ENCODE results near the gene OR13J1.
A peak's percentile ranks its signal among the peaks of the same experiment; 100 is the strongest.

The OR13J1 gene

GRCh38 chr9:35856206-35856605 is 14.0 kb downstream of the OR13J1 start:
- no peak for DNase-seq

DNA sequence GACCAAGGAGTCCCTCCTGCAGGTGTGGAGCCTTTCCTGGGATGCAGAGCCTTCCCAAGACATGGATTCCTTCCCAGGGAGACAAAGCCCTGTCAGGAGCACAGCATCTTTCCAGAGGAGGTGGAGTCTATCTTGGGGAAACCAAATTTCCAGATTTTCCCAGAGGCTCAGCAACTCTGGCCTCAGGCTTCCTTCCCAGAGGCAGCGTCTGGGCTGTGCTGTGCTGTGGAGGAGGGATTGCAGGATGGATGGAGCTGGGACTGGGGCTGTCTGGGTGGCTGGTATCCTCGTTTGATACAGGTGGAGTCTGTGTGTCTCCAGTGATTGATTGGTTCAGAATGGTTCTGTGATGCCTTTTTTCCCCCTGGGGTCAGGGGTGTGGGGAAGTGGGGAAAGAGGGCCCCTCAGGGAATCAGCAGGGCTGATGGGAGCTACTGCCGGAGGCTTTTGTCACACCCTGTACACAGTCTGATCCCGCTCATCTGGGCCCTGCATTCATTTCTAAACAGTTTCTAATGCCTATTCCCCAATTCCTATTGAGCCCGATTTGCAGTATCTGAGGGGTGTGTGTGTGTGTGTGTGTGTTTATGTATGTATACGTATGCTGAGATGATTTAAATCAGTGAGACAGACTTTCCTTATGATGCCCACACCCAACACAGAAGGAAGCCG is 16.0 kb downstream of the OR13J1 start:
- DNase-seq, result no peak

- DNase-seq, result no peak
Observed at GRCh38 chr9:35852876-35853865, 17.0 kb downstream of the OR13J1 start.

- DNase-seq, result no peak
Observed at GRCh38 chr9:35852267-35852815, 17.9 kb downstream of the OR13J1 start.

- peak; percentile 76 for DNase-seq
Observed at GRCh38 chr9:35847792-35848572, 22.2 kb downstream of the OR13J1 start.

GRCh38 chr9:35845824-35846771 is 24.1 kb downstream of the OR13J1 start:
- DNase-seq, result no peak

DNA sequence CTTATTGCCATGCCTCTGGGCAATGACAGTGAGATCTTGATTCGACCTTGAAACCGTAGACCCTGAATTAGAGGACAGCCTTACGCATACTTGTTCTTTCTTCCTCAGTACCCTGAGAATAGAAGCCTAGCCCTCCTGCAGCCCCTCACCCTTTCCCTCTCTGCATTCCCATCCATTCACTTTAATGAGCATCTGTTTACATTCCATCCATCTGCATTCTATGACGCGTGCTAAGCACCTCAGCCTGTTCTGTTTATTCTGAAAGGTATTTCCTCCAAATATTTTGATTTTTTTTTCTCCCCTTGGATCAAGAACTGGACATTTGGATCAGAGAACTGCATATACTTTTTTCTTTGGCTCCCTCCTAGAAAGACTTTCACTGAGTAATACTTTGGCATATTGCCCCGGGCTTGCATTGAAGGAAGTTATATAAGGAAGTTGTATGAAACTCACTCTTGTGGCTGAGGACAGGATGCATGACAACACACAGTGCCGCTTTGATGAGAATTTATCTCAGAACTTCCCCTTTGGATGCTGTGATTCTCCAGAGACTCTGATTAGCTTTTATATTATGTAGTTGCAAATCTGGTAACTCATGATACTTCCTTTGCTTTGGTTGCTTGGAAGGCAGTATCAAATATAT is 25.5 kb downstream of the OR13J1 start:
- peak; percentile 97 for DNase-seq

- DNase-seq, result no peak
Observed at GRCh38 chr9:35842795-35843194, 27.4 kb downstream of the OR13J1 start.

- peak; percentile 13 for DNase-seq
Observed at GRCh38 chr9:35842020-35842745, 28.0 kb downstream of the OR13J1 start.

DNA sequence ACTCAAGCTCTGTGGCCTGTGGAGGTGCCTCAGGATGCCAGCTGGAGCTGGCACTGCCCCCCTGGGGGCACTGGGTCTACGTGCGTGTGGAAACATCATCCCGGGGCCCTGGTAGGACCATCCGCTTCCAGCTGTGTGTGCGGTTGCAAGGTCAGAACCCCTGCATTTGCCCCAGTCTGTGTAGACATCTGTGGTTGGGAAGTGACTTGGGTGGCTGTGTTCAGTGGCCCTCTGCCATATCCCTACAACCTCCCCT is 28.6 kb downstream of the OR13J1 start:
- DNase-seq, result no peak

DNA sequence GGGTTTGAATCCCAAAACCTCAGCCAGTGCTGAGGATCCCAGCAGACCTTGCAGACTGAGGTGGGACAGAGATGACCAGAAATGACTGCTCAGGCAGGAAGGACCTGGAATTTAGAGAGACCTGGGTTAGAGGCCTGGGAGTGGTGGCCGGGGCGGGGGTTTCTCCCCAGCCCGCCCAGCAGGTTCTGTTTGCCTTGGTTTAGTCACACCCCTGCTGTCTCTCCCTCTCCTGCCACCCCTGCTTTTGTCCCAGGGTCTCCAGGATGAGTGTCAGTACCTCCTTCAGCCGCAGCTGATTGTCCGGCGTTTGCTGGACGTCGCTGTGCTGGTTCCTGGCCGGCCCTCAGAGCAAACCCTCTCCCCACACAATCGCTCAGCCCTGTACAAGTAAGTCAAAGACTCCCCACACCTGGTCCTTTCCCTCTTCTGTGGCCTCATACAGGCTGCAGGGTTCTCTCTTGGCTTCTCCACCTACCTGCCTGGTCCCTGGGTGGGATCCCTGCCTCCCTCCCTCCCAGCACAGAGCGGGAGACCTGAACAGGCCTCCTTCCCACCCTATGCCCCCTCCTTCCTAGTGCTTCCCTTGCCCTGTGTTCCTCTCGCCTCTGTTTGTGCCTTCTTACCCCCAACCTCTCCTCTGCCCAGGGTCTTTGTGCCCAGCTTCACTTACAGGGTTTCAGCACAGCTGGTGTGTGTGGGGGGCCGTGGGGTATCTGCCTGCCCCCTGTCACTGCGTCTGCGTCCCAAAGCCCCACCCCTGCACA is 29.1 kb downstream of the OR13J1 start:
- DNase-seq, result no peak

- DNase-seq, result peak; percentile 75
Observed at GRCh38 chr9:35839926-35840325, 30.3 kb downstream of the OR13J1 start.

- DNase-seq, result no peak
Observed at GRCh38 chr9:35836595-35836994, 33.6 kb downstream of the OR13J1 start.

DNA sequence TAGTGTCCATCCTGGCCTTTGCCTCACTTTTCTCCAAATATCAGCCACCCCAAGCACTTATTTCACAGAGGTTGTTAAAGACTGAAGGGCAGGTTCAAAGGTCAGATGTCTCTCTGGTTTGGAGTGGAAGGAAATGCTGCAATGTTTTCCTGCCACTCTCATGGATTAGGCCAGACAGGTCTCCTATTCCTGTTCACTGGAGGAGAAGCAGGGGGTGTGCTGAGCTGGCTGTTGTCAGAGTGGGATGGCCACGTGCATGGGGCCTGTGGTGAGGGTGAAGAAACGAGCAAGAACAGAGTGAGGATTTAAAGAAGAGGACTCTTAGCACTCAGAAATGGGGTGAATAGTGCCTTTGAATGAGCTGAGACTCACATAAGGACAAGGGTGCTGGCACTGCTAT is 34.4 kb downstream of the OR13J1 start:
- DNase-seq, result no peak

- no peak for DNase-seq
Observed at GRCh38 chr9:35835216-35835632, 35.0 kb downstream of the OR13J1 start.

DNA sequence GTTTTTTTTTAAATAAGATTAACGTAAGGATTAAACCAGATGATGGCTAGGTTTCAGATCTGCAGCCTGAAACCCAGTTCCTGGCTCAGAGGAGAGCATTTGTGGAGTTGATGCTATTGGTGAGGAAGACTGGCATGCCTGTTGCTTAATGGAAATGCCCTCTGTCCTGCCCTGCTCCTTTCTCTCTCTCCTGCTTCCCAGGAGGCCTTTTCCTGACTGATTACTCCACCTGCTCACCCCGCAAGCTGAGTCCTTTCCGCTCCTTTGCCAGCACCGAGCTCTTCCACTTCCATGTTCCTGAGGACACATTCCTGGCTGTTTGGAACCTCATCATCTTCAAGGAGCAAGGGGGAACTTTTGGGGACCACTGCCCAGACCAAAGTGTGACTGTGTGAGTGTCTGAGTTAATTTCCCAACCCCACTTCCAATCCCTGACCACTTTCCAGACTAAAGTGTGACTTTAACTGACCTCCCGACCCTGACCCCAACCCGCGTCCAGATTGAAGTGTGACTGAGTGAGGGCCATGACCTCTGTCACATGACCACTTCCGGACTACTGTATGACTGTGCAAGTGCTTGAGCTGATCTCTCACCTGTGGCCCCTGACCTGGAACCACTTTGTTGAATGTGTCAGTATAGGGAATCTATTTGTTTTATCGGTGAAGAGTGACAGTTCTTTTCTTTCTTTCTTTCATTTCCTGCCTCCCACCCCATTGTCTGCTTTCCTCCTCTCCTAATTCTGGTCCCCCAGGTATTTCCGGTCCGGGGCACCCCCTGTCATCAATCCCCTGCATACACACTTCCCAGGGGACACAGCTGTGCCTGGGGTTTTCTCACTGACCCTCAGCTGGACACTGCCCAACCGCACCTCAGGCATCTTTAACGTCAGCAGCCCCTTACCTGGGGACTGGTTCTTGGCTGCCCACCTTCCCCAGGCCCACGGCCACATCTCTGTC is 35.7 kb downstream of the OR13J1 start:
- DNase-seq, result no peak

DNA sequence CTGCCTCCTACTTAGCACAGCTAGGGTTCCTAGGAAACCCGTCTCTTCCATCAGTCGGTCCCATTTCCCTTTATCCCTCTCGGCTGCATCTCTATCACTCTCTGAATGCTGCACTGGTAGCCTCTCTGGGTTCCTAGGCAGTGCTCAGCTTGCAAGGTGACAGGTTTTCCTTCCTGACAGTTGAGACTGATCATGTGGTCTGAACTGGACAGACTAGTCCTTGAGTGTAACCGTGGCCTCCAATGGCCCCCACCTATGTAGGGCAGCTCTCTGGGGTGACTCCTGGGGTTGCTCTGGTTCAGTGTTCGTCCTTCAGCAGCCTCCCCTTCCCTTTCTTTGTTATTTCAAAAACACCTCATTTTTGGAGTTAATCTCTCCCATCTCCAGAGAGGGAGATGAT is 37.4 kb downstream of the OR13J1 start:
- no peak for DNase-seq

- DNase-seq, result no peak
Observed at GRCh38 chr9:35831040-35831439, 39.2 kb downstream of the OR13J1 start.

DNA sequence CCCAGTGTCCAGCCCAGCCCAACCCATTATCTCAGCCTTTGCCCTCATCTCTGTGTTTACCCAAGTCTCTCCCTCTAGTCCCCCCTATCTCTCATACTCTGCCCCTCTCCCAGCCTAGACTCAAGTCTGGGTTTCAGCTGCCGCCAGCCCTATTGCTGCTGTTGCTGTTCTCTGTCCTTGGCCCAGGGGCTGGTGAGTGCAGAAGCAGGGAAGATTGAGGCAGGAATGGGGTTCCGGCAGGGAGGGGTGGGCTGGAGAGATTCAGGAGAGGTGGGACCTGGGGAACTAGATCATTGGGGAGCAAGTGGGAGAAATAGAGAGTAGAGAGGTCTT is 40.5 kb downstream of the OR13J1 start:
- no peak for DNase-seq

All from MV-4-11 (cell line).